IMR-90 (cell line): Measurements from ENCODE around the gene ENDOV. TPM values are rescaled to one million over a fixed set of nuclear protein-coding genes. Genes with fewer than 3 reads are reported as not detected.

Experiments used
- ATAC-seq: fragments of 200-7000 bp; cut with Tn5 transposase; 2 replicates; pipeline ENCODE4 v1.9.1; 2020; ENCODE audit warnings: low read depth, mild to moderate bottlenecking, moderate library complexity
- BruUV-seq: library from RNA; stranded (reverse); fragments of 400-500 nt; replicated peaks from 2 replicates; lab custom pipeline; 2021; lab: Mats Ljungman, UMichigan
- CTCF ChIA-PET: fragments of 300-600 bp; formaldehyde crosslinking; extraction: SDS; loops from one replicate; lab custom pipeline; 2021; ENCODE audit warnings: antibody characterized with exemption; lab: Yijun Ruan, JAX
- POLR2A ChIA-PET: fragments of 300-600 bp; sonication (Branson Sonifier 250); formaldehyde crosslinking; loops from one replicate; lab custom pipeline; 2022; ENCODE audit warnings: antibody characterized with exemption; ENCODE audit not compliant: unreplicated experiment; lab: Charles Lee
- DNase-seq: peaks from one replicate; pipeline ENCODE4 v3.0.0; 2013
- H2AFZ ChIP-seq: replicated peaks from 2 replicates; pipeline ENCODE3; 2013; ENCODE audit warnings: low read length, mild to moderate bottlenecking; ENCODE audit not compliant: poor library complexity
- H2AK5ac ChIP-seq: 2 replicates; pipeline ENCODE4 v1.6.1; 2013; ENCODE audit warnings: low read depth, low read length, inconsistent platforms
- H2AK9ac ChIP-seq: replicated peaks from 2 replicates; pipeline ENCODE3; 2013; ENCODE audit warnings: mild to moderate bottlenecking, low read depth, low read length, moderate library complexity; ENCODE audit not compliant: poor library complexity
- H2BK120ac ChIP-seq: 2 replicates; pipeline ENCODE4 v1.6.1; 2013; ENCODE audit warnings: low read depth, low read length, inconsistent platforms
- H2BK15ac ChIP-seq: 3 replicates; pipeline ENCODE4 v1.6.1; 2013; ENCODE audit warnings: low read depth, low read length, inconsistent platforms
- H2BK20ac ChIP-seq: 2 replicates; pipeline ENCODE4 v1.6.1; 2013; ENCODE audit warnings: low read depth, mild to moderate bottlenecking, inconsistent platforms, low read length, moderate library complexity
- H2BK5ac ChIP-seq: 2 replicates; pipeline ENCODE4 v1.6.1; 2013; ENCODE audit warnings: mild to moderate bottlenecking, low read depth, low read length, inconsistent platforms; ENCODE audit not compliant: poor library complexity, severe bottlenecking
- H3K14ac ChIP-seq: replicated peaks from 2 replicates; pipeline ENCODE4 v1.6.1; 2013; ENCODE audit warnings: low read depth, low read length, inconsistent platforms
- H3K18ac ChIP-seq: 2 replicates; pipeline ENCODE4 v1.6.1; 2013; ENCODE audit warnings: low read depth, low read length, control low read depth
- H3K23ac ChIP-seq: 2 replicates; pipeline ENCODE4 v1.6.1; 2013; ENCODE audit warnings: low read depth, low read length, inconsistent platforms
- H3K27ac ChIP-seq: 2 replicates; pipeline ENCODE4 v1.5.1; 2013; ENCODE audit warnings: mild to moderate bottlenecking, control low read depth, low read length; ENCODE audit not compliant: insufficient read depth
- H3K27me3 ChIP-seq: 2 replicates; pipeline ENCODE4 v1.6.1; 2013; ENCODE audit warnings: low read length; ENCODE audit not compliant: control insufficient read depth, insufficient read depth
- H3K36me3 ChIP-seq: 2 replicates; pipeline ENCODE4 v1.6.1; 2013; ENCODE audit warnings: low read length, mixed read lengths; ENCODE audit not compliant: control insufficient read depth, insufficient read depth
- H3K4ac ChIP-seq: 2 replicates; pipeline ENCODE4 v1.6.1; 2013; ENCODE audit warnings: low read depth, low read length, inconsistent platforms
- H3K4me1 ChIP-seq: 2 replicates; pipeline ENCODE4 v1.6.1; 2013; ENCODE audit warnings: low read length, mixed read lengths; ENCODE audit not compliant: control insufficient read depth, insufficient read depth
- H3K4me2 ChIP-seq: 2 replicates; pipeline ENCODE4 v1.6.1; 2013; ENCODE audit warnings: low read depth, mild to moderate bottlenecking, control low read depth, low read length, moderate library complexity
- H3K4me3 ChIP-seq: 2 replicates; pipeline ENCODE4 v1.5.1; 2013; ENCODE audit warnings: low read depth, mild to moderate bottlenecking, control low read depth, low read length, moderate library complexity; ENCODE audit not compliant: insufficient read depth
- H3K56ac ChIP-seq: 2 replicates; pipeline ENCODE4 v1.6.1; 2013; ENCODE audit warnings: low read length, inconsistent platforms; ENCODE audit not compliant: insufficient read depth; ENCODE audit errors: extremely low read depth
- H3K79me1 ChIP-seq, 2 experiments: 2 replicates each; pipeline ENCODE4 v1.6.1; 2013; ENCODE audit warnings: low read length in 2 of 2, inconsistent platforms in 1 of 2, low read depth in 1 of 2
- H3K9ac ChIP-seq: 2 replicates; pipeline ENCODE4 v1.6.1; 2013; ENCODE audit warnings: low read depth, low read length, control low read depth
- H3K9me1 ChIP-seq: 2 replicates; pipeline ENCODE4 v1.6.1; 2013; ENCODE audit warnings: low read length, inconsistent platforms; ENCODE audit not compliant: insufficient read depth
- H3K9me3 ChIP-seq: 2 replicates; pipeline ENCODE4 v1.6.1; 2013; ENCODE audit warnings: low read length; ENCODE audit not compliant: control insufficient read depth, insufficient read depth
- H4K20me1 ChIP-seq: 2 replicates; pipeline ENCODE4 v1.6.1; 2013; ENCODE audit warnings: low read length, inconsistent platforms; ENCODE audit not compliant: insufficient read depth
- H4K5ac ChIP-seq: 2 replicates; pipeline ENCODE4 v1.6.1; 2013; ENCODE audit warnings: mild to moderate bottlenecking, low read depth, low read length, control low read depth
- H4K8ac ChIP-seq, 2 experiments: 2 replicates each; pipeline ENCODE4 v1.6.1; 2013; ENCODE audit warnings: low read depth in 2 of 2, low read length in 2 of 2, control low read depth in 1 of 2, inconsistent platforms in 1 of 2
- H4K91ac ChIP-seq: 2 replicates; pipeline ENCODE4 v1.6.1; 2013; ENCODE audit warnings: low read depth, low read length, inconsistent platforms; ENCODE audit not compliant: insufficient read depth
- CHD1 ChIP-seq: IDR thresholded peaks from 2 replicates; pipeline ENCODE4 v1.6.1; 2012; ENCODE audit warnings: low read depth, low read length, improper control_type of control experiment
- NFE2L2 ChIP-seq: fragments of 150-350 bp; IDR thresholded peaks from 2 replicates; pipeline ENCODE4 v1.6.1; 2016; ENCODE audit warnings: low read depth, mild to moderate bottlenecking, low read length
- RAD21 ChIP-seq: IDR thresholded peaks from 2 replicates; pipeline ENCODE4 v1.6.1; 2012; ENCODE audit warnings: low read length, improper control_type of control experiment
- WGBS, 2 experiments: methylation state at CpG; one replicate each; pipeline versions ENCODE4 v1.1.5 to v1.1.7; 2013; ENCODE audit warnings: missing lambda C conversion rate in 2 of 2; ENCODE audit not compliant: insufficient read length in 1 of 2; ENCODE audit errors: extremely low coverage in 2 of 2; 5-methylcytosine and 5-hydroxymethylcytosine counted together
- dilution Hi-C: fragments of 300-500 bp; cut with HindIII; formaldehyde crosslinking; loops from one replicate; pipeline ENCODE4 v1.14.3; 2018; ENCODE audit warnings: low sequenced_read_pairs; ENCODE audit not compliant: unreplicated experiment
- in situ Hi-C: fragments of 300-500 bp; cut with MboI; formaldehyde crosslinking; loops from 3 replicates; pipeline ENCODE4 v1.14.3; 2019; ENCODE audit warnings: low sequenced_read_pairs, inconsistent platforms, mixed read lengths
- intact Hi-C: fragments of 100-400 bp; cut with micrococcal nuclease; formaldehyde crosslinking; loops from 2 replicates; pipeline ENCODE4 v1.10.0; 2022
- polyA plus RNA-seq, 3 experiments: library from polyadenylated mRNA; depleted of rRNA; stranded (reverse); fragments of >200 nt; gene quantifications; 2 replicates each; pipeline ENCODE4 v1.2.3, GENCODE V29; 2012; ENCODE audit warnings: low replicate concordance in 1 of 3
- total RNA-seq: library from RNA; depleted of rRNA; stranded (reverse); fragments of >200 nt; gene quantifications from 2 replicates; pipeline ENCODE4 v1.2.3, GENCODE V29; 2012
- TF ChIP-seq, protein P1 (sequence below): conservative IDR thresholded peaks from 2 replicates; pipeline ENCODE4 v1.5.1; 2012; ENCODE audit warnings: mild to moderate bottlenecking, low read depth, low read length, improper control_type of control experiment

The ENDOV gene
- total and polyA plus RNA-seq, 2 of the 4 experiments (the other 2 are of a cell fraction): 15.1 to 30.3 TPM

DNA sequence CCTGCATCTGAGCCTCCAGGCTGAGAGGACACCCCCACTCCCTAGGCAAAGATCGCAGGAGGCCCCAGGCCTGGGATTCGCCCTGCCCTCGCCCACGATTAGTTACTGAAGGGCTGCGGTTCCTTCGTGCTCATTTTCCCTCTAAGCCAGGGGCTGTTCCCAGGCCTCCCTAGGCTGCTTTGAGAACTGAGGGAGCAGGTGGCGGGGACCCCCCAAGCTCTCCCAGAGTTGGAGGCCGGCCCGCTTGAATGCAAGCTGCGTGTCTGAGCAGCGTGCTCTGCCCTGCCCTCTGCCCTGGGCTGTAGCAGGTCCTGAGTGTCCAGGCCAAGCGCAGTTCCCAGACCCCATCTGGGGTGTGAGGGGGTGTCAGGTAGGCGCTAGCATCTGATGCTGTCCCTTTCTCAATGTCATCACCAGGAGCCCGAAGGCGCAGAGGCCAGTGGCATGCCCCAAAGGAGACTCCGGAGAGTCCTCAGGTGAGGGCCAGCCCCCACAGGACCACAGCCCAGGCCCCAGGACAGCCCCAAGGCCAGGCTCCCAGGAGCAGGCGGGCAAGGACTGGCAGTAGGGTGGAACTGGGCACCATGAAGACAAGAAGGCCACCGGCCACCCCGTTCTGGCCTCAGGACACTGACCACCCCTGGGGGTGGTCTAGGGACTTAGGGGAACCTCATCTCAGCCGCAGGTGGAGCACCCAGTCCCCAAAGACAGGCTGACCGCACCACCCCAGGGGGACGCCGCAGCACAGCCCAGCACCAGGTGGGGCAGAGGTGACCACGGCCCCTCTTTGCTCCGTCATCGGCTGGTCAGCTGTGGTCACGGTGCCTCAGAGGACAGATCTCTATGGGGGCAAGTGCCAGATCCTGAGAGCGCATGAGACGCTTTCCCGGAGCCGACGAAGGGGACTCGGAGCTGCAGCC lies 14.6 kb downstream of the ENDOV start:
- POLR2A ChIA-PET: no interaction called here

More for the DNA sequence above, 14.6 kb downstream of the ENDOV start:
- H3K18ac ChIP-seq: no peak overlapping the region
- no peak overlapping the region for H3K23ac ChIP-seq
- 92% methylated on average over 19 of the region's 33 CpGs; no CpG with 5 or more reads in 1 of the 2 experiments for WGBS, 2 experiments
- CTCF ChIA-PET: no interaction called here
- H3K4ac ChIP-seq: no peak overlapping the region
- H3K56ac ChIP-seq: no peak overlapping the region
- H2AK9ac ChIP-seq: no peak overlapping the region
- no peak overlapping the region for H2AFZ ChIP-seq
- no peaks in the 10 kb centered on the region for H3K9me1 ChIP-seq
- H3K27ac ChIP-seq: no peak overlapping the region
- peaks cover 2% of the 10 kb centered on the region; the same call in 1 of the 2 replicates for H3K4me1 ChIP-seq
- intact Hi-C loops: loop anchor here (5.0 kb wide), 3 partner anchors 43 to 463 kb away; no protein-coding TSS in a partner anchor
- H2AK5ac ChIP-seq: no peak overlapping the region
- DNase-seq (no peak), ATAC-seq (no peak)
- dilution Hi-C loops: no loop called here
- H2BK120ac ChIP-seq: no peak overlapping the region
- no peak overlapping the region for H2BK5ac ChIP-seq
- no peak overlapping the region for H4K91ac ChIP-seq
- in situ Hi-C loops: loop anchor here (5.0 to 10.0 kb wide), 3 partner anchors 143 to 553 kb away; no protein-coding TSS in a partner anchor
- H4K8ac ChIP-seq: no peak overlapping the region
- TF ChIP-seq, protein P1, sequence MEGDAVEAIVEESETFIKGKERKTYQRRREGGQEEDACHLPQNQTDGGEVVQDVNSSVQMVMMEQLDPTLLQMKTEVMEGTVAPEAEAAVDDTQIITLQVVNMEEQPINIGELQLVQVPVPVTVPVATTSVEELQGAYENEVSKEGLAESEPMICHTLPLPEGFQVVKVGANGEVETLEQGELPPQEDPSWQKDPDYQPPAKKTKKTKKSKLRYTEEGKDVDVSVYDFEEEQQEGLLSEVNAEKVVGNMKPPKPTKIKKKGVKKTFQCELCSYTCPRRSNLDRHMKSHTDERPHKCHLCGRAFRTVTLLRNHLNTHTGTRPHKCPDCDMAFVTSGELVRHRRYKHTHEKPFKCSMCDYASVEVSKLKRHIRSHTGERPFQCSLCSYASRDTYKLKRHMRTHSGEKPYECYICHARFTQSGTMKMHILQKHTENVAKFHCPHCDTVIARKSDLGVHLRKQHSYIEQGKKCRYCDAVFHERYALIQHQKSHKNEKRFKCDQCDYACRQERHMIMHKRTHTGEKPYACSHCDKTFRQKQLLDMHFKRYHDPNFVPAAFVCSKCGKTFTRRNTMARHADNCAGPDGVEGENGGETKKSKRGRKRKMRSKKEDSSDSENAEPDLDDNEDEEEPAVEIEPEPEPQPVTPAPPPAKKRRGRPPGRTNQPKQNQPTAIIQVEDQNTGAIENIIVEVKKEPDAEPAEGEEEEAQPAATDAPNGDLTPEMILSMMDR: no peak
- TF ChIP-seq CHD1: no peak
- TF ChIP-seq RAD21: no peak
- TF ChIP-seq NFE2L2: no peak
- no peak overlapping the region for H3K4me3 ChIP-seq
- no peaks in the 10 kb centered on the region for H3K79me1 ChIP-seq
- no peak overlapping the region for H3K14ac ChIP-seq
- H3K36me3 ChIP-seq: peaks cover 13% of the 10 kb centered on the region; the same call in 1 of the 2 replicates
- no peaks in the 10 kb centered on the region for H3K9me3 ChIP-seq
- peaks cover 7% of the 10 kb centered on the region for H4K20me1 ChIP-seq
- BruUV-seq: no TSS peak
- H3K27me3 ChIP-seq: no peaks in the 10 kb centered on the region
- no peak overlapping the region for H2BK15ac ChIP-seq
- no peak overlapping the region for H2BK20ac ChIP-seq
- H4K5ac ChIP-seq: no peak overlapping the region
- no peak overlapping the region for H3K9ac ChIP-seq
- no peak overlapping the region for H3K4me2 ChIP-seq
